ENCODE data around the gene HACE1. TPM values are rescaled to one million over a fixed set of nuclear protein-coding genes. Genes with fewer than 3 reads are reported as not detected.
A peak's percentile ranks its signal among the peaks of the same experiment; 100 is the strongest.
"Not testable (repeated sequence)": the region's sequence is repeated elsewhere in the genome, so short reads cannot be mapped to it uniquely, and the experiment has no call there.

HACE1 gene
- total RNA-seq, 2 experiments from 2014 or later = 13.5 to 16.7 TPM

- H3K27me3 Mint-ChIP-seq (ENCODE audit: low read depth) = peaks cover 5% of the 10 kb centered on the region
- no peaks in the 10 kb centered on the region for H3K36me3 Mint-ChIP-seq (ENCODE audit: low read depth)
- ATAC-seq = no peak
- H3K4me1 Mint-ChIP-seq (ENCODE audit: low read depth) = no peaks in the 10 kb centered on the region
- DNase-seq = no peak
- ChIA-PET POLR2A (no interaction called here), CTCF (no interaction called here)
- H3K27ac Mint-ChIP-seq = no peak overlapping the region
- H3K9me3 Mint-ChIP-seq (ENCODE audit: insufficient read depth) = peaks cover 3% of the 10 kb centered on the region
- no peak overlapping the region for H3K4me3 Mint-ChIP-seq
Observed at GRCh38 chr6:104881964-104882668, 22.4 kb upstream of the HACE1 start.

GRCh38 chr6:104862456-104862855 is 2.7 kb upstream of the HACE1 start:
- no peak overlapping the region for H3K27ac Mint-ChIP-seq
- H3K27me3 Mint-ChIP-seq (ENCODE audit: low read depth) = peaks cover 5% of the 10 kb centered on the region
- peaks cover 3% of the 10 kb centered on the region for H3K36me3 Mint-ChIP-seq (ENCODE audit: low read depth)
- ATAC-seq (no peak), DNase-seq (no peak)
- H3K4me1 Mint-ChIP-seq (ENCODE audit: low read depth) = peaks cover 25% of the 10 kb centered on the region
- H3K9me3 Mint-ChIP-seq (ENCODE audit: insufficient read depth) = no peaks in the 10 kb centered on the region
- no peak overlapping the region for H3K4me3 Mint-ChIP-seq
- CTCF ChIA-PET = interaction anchor here (1.4 kb wide), 1 partner anchor 73 kb away, joined by 3 read pairs; no protein-coding TSS in a partner anchor
- POLR2A ChIA-PET = no interaction called here

GRCh38 chr6:104860221-104860620 is 502 bp upstream of the HACE1 start:
- no peaks in the 10 kb centered on the region for H3K27me3 Mint-ChIP-seq (ENCODE audit: low read depth)
- H3K27ac Mint-ChIP-seq = no peak overlapping the region
- H3K4me1 Mint-ChIP-seq (ENCODE audit: low read depth) = peaks cover 25% of the 10 kb centered on the region
- DNase-seq = no peak
- H3K36me3 Mint-ChIP-seq (ENCODE audit: low read depth) = peaks cover 3% of the 10 kb centered on the region
- no peaks in the 10 kb centered on the region for H3K9me3 Mint-ChIP-seq (ENCODE audit: insufficient read depth)
- peak overlapping the region; percentile 96 for H3K4me3 Mint-ChIP-seq
- no peak for ATAC-seq
- POLR2A ChIA-PET = interaction anchor here (1.3 kb wide), 1 partner anchor 9 kb away, joined by 3 read pairs; no protein-coding TSS in a partner anchor
- CTCF ChIA-PET = interaction anchor here (1.3 to 2.6 kb wide), 3 partner anchors 14 to 70 kb away, joined by 3 to 9 read pairs (median 3); no protein-coding TSS in a partner anchor

GRCh38 chr6:104858642-104859041 is 1.1 kb downstream of the HACE1 start:
- POLR2A ChIA-PET = interaction anchor here (0.8 kb wide), 1 partner anchor 10 kb away, joined by 3 read pairs; no protein-coding TSS in a partner anchor
- CTCF ChIA-PET = interaction anchor here (0.9 to 2.6 kb wide), 5 partner anchors 12 to 69 kb away, joined by 3 to 9 read pairs (median 3); no protein-coding TSS in a partner anchor

GRCh38 chr6:104855507-104855906 is 4.2 kb downstream of the HACE1 start:
- CTCF ChIA-PET = no interaction called here
- ATAC-seq (no peak), DNase-seq (no peak)
- Mint-ChIP-seq H3K9me3 (ENCODE audit: insufficient read depth) (no peaks in the 10 kb centered on the region), H3K36me3 (ENCODE audit: low read depth) (peaks cover 11% of the 10 kb centered on the region), H3K27me3 (ENCODE audit: low read depth) (no peaks in the 10 kb centered on the region), H3K4me1 (ENCODE audit: low read depth) (peaks cover 18% of the 10 kb centered on the region), H3K27ac (no peak overlapping the region), H3K4me3 (no peak overlapping the region)
- POLR2A ChIA-PET = no interaction called here

More at GRCh38 chr6:104858642-104859041, 1.1 kb downstream of the HACE1 start:
- H3K36me3 Mint-ChIP-seq (ENCODE audit: low read depth) = peaks cover 3% of the 10 kb centered on the region
- H3K27me3 Mint-ChIP-seq (ENCODE audit: low read depth) = no peaks in the 10 kb centered on the region
- peak overlapping the region; percentile 10 for H3K27ac Mint-ChIP-seq
- no peaks in the 10 kb centered on the region for H3K9me3 Mint-ChIP-seq (ENCODE audit: insufficient read depth)
- peaks cover 25% of the 10 kb centered on the region for H3K4me1 Mint-ChIP-seq (ENCODE audit: low read depth)
- ATAC-seq (no peak), DNase-seq (no peak)
- peak overlapping the region; percentile 96 for H3K4me3 Mint-ChIP-seq

GRCh38 chr6:104847721-104848120 is 12.0 kb downstream of the HACE1 start:
- H3K9me3 Mint-ChIP-seq (ENCODE audit: insufficient read depth); POLR2A ChIA-PET; H3K27ac Mint-ChIP-seq; H3K4me1 Mint-ChIP-seq (ENCODE audit: low read depth); H3K27me3 Mint-ChIP-seq (ENCODE audit: low read depth); H3K4me3 Mint-ChIP-seq; DNase-seq; ATAC-seq: not testable (repeated sequence)
- H3K36me3 Mint-ChIP-seq (ENCODE audit: low read depth) = peaks cover 24% of the 10 kb centered on the region
- CTCF ChIA-PET = interaction anchor here (0.9 kb wide), 1 partner anchor 321 kb away, joined by 3 read pairs; no protein-coding TSS in a partner anchor

GRCh38 chr6:104843229-104843628 is 16.5 kb downstream of the HACE1 start:
- Mint-ChIP-seq H3K4me1 (ENCODE audit: low read depth) (no peaks in the 10 kb centered on the region), H3K9me3 (ENCODE audit: insufficient read depth) (no peaks in the 10 kb centered on the region), H3K27me3 (ENCODE audit: low read depth) (no peaks in the 10 kb centered on the region), H3K27ac (no peak overlapping the region), H3K4me3 (no peak overlapping the region), H3K36me3 (ENCODE audit: low read depth) (peaks cover 21% of the 10 kb centered on the region)
- ATAC-seq (no peak), DNase-seq (no peak)
- CTCF ChIA-PET = no interaction called here
- POLR2A ChIA-PET = no interaction called here

- no peak overlapping the region for H3K4me3 Mint-ChIP-seq
- ChIA-PET POLR2A (no interaction called here), CTCF (no interaction called here)
- H3K36me3 Mint-ChIP-seq (ENCODE audit: low read depth) = peaks cover 28% of the 10 kb centered on the region
- DNase-seq (no peak), ATAC-seq (no peak)
- no peaks in the 10 kb centered on the region for H3K4me1 Mint-ChIP-seq (ENCODE audit: low read depth)
- H3K9me3 Mint-ChIP-seq (ENCODE audit: insufficient read depth) = no peaks in the 10 kb centered on the region
- no peak overlapping the region for H3K27ac Mint-ChIP-seq
- no peaks in the 10 kb centered on the region for H3K27me3 Mint-ChIP-seq (ENCODE audit: low read depth)
Observed at GRCh38 chr6:104837158-104837557, 22.6 kb downstream of the HACE1 start.

- peaks cover 28% of the 10 kb centered on the region for H3K36me3 Mint-ChIP-seq (ENCODE audit: low read depth)
- CTCF ChIA-PET; ATAC-seq; H3K27me3 Mint-ChIP-seq (ENCODE audit: low read depth); H3K4me1 Mint-ChIP-seq (ENCODE audit: low read depth); H3K9me3 Mint-ChIP-seq (ENCODE audit: insufficient read depth); DNase-seq; H3K4me3 Mint-ChIP-seq; H3K27ac Mint-ChIP-seq; POLR2A ChIA-PET: not testable (repeated sequence)
Observed at GRCh38 chr6:104836479-104837020, 23.2 kb downstream of the HACE1 start.

- DNase-seq = no peak
- POLR2A ChIA-PET = no interaction called here
- no peak for ATAC-seq
- Mint-ChIP-seq H3K4me1 (ENCODE audit: low read depth) (no peaks in the 10 kb centered on the region), H3K27me3 (ENCODE audit: low read depth) (no peaks in the 10 kb centered on the region), H3K4me3 (no peak overlapping the region), H3K36me3 (ENCODE audit: low read depth) (peaks cover 28% of the 10 kb centered on the region), H3K9me3 (ENCODE audit: insufficient read depth) (no peaks in the 10 kb centered on the region), H3K27ac (no peak overlapping the region)
- CTCF ChIA-PET = no interaction called here
Observed at GRCh38 chr6:104835782-104836181, 23.9 kb downstream of the HACE1 start.

GRCh38 chr6:104829183-104829958 is 30.3 kb downstream of the HACE1 start:
- Mint-ChIP-seq H3K27ac (no peak overlapping the region), H3K36me3 (ENCODE audit: low read depth) (peaks cover 2% of the 10 kb centered on the region), H3K9me3 (ENCODE audit: insufficient read depth) (no peaks in the 10 kb centered on the region), H3K4me1 (ENCODE audit: low read depth) (peaks cover 6% of the 10 kb centered on the region), H3K4me3 (no peak overlapping the region), H3K27me3 (ENCODE audit: low read depth) (no peaks in the 10 kb centered on the region)
- no peak for ATAC-seq
- ChIA-PET CTCF (no interaction called here), POLR2A (no interaction called here)
- no peak for DNase-seq

GRCh38 chr6:104828478-104828877 is 31.2 kb downstream of the HACE1 start:
- Mint-ChIP-seq H3K4me1 (ENCODE audit: low read depth) (peaks cover 6% of the 10 kb centered on the region), H3K4me3 (no peak overlapping the region), H3K9me3 (ENCODE audit: insufficient read depth) (no peaks in the 10 kb centered on the region), H3K36me3 (ENCODE audit: low read depth) (peaks cover 2% of the 10 kb centered on the region), H3K27me3 (ENCODE audit: low read depth) (no peaks in the 10 kb centered on the region), H3K27ac (no peak overlapping the region)
- ChIA-PET CTCF (no interaction called here), POLR2A (no interaction called here)
- ATAC-seq = no peak
- no peak for DNase-seq
